Neutrophil (primary cell): ENCODE data around the gene C4orf36.
A peak's percentile ranks its signal among the peaks of the same experiment; 100 is the strongest.

ENCODE experiments used
- H3K27ac ChIP-seq: fragments of 200-600 bp; sonication (generic); 2 replicates; pipeline ENCODE4 v1.5.1; 2016; ENCODE audit warnings: mild to moderate bottlenecking, moderate library complexity
- H3K27me3 ChIP-seq: fragments of 200-600 bp; sonication (generic); 2 replicates; pipeline ENCODE4 v1.6.0; 2016; ENCODE audit warnings: mild to moderate bottlenecking
- H3K36me3 ChIP-seq: fragments of 200-600 bp; sonication (generic); 2 replicates; pipeline ENCODE4 v1.5.1; 2017
- H3K4me1 ChIP-seq, 2 experiments: fragments of 200-600 bp in 1 of 2; sonication (generic) in 1 of 2; 1 replicate in 1 of 2; 2 replicates in 1 of 2; pipeline versions ENCODE4 v1.5.1 to v1.6.1; 2013 to 2016; ENCODE audit warnings: low read depth in 1 of 2, low read length in 1 of 2, mild to moderate bottlenecking in 1 of 2, moderate library complexity in 1 of 2; ENCODE audit not compliant: control insufficient read depth in 1 of 2, insufficient read depth in 1 of 2
- H3K4me3 ChIP-seq, 2 experiments: fragments of 200-600 bp in 1 of 2; sonication (generic) in 1 of 2; 1 replicate in 1 of 2; 2 replicates in 1 of 2; pipeline ENCODE4 v1.5.1; 2013 to 2016; ENCODE audit warnings: low read depth in 1 of 2, low read length in 1 of 2, mild to moderate bottlenecking in 1 of 2, moderate library complexity in 1 of 2
- H3K9me3 ChIP-seq: fragments of 200-600 bp; sonication (generic); 2 replicates; pipeline ENCODE4 v1.5.1; 2016
- CTCF ChIP-seq: fragments of 200-600 bp; sonication (generic); IDR thresholded peaks from 2 replicates; pipeline ENCODE4 v1.5.1; 2016; ENCODE audit warnings: antibody characterized with exemption

Gene C4orf36

GRCh38 chr4:86927843-86928395, 35.7 kb upstream of the C4orf36 start:
- H3K4me3 ChIP-seq: no peak overlapping the region
- no peaks in the 10 kb centered on the region for H3K36me3 ChIP-seq
- H3K27ac ChIP-seq: peak overlapping the region; percentile 37
- TF ChIP-seq CTCF: no peak
- peaks cover 13% of the 10 kb centered on the region in 2 experiments for H3K4me1 ChIP-seq
- H3K27me3 ChIP-seq: no peaks in the 10 kb centered on the region
- H3K9me3 ChIP-seq: no peaks in the 10 kb centered on the region

- TF ChIP-seq CTCF: no peak
- Histone ChIP-seq H3K27me3 (no peaks in the 10 kb centered on the region), H3K27ac (no peak overlapping the region), H3K9me3 (no peaks in the 10 kb centered on the region), H3K36me3 (no peaks in the 10 kb centered on the region), H3K4me3 (no peak overlapping the region), H3K4me1 (peaks cover 23 to 24% of the 10 kb centered on the region in 2 experiments)
Measured at GRCh38 chr4:86926435-86927086, 34.3 kb upstream of the C4orf36 start.

- no peaks in the 10 kb centered on the region for H3K9me3 ChIP-seq
- H3K27me3 ChIP-seq: no peaks in the 10 kb centered on the region
- TF ChIP-seq CTCF: no peak
- H3K4me1 ChIP-seq: peaks cover 23 to 24% of the 10 kb centered on the region in 2 experiments
- H3K36me3 ChIP-seq: no peaks in the 10 kb centered on the region
- no peak overlapping the region for H3K4me3 ChIP-seq
- no peak overlapping the region for H3K27ac ChIP-seq
Measured at GRCh38 chr4:86924811-86925210, 32.6 kb upstream of the C4orf36 start.

DNA sequence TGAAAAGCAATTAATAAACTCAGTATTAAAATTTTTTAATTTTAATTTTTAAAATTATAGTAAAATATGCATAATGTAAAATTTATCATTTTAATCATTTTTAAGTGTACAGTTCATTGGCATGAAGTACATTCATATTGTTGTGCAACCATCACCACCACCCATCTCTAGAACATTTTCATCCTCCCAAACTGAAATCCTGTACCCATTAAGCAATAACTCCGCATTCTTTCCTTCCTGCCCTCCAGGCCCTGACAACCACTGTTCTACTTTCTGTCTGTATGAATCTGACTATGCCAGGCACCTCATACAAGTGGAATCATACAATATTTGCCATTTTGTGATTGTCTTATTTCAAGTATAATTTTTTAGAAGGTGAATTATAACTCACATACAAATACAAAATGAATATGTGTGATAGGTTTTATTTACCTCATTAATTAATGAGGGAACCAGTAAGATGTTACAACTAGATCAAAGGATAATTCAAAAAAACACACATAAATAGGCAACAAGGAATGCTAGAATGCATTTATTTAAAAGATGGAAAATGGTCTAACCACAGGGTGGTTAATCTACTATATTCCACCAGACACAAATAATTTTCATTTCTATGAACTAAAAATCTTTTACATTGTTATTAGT, 29.5 kb upstream of the C4orf36 start:
- H3K27ac ChIP-seq: no peak overlapping the region

More for the DNA sequence above, 29.5 kb upstream of the C4orf36 start:
- Histone ChIP-seq H3K4me1 (peaks cover 11 to 12% of the 10 kb centered on the region in 2 experiments), H3K36me3 (no peaks in the 10 kb centered on the region), H3K27me3 (no peaks in the 10 kb centered on the region), H3K9me3 (no peaks in the 10 kb centered on the region), H3K4me3 (no peak overlapping the region)
- no peak for TF ChIP-seq CTCF
